T-helper 22 cell (primary cell): ENCODE data around the gene LIMS1.
"Not testable (repeated sequence)": the region's sequence is repeated elsewhere in the genome, so short reads cannot be mapped to it uniquely, and the experiment has no call there.

ENCODE experiments used
- DNase-seq: peaks from one replicate; pipeline ENCODE4 v3.0.0-alpha.2; 2020; ENCODE audit warnings: low read depth

Gene LIMS1

DNA sequence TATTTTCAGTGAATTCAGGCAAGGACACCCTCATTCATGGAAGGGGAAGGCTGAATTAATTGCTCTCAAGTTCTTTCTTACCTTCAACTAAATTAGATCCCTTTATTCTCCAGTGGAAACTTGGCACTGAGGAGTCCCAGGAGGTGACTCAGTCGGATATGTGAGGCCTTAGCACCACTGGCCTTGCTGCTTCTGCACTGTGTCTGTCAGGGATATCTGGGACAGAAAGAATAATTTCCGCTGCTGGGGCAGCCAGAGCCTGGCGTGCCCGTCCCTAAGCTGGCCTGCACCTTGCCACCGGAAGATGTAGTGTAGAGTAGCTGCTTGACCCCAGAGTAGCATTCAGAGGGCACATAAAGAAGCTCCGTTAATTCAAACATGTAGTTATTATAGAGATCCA lies 53.4 kb downstream of the LIMS1 start:
- no peak for DNase-seq

DNA sequence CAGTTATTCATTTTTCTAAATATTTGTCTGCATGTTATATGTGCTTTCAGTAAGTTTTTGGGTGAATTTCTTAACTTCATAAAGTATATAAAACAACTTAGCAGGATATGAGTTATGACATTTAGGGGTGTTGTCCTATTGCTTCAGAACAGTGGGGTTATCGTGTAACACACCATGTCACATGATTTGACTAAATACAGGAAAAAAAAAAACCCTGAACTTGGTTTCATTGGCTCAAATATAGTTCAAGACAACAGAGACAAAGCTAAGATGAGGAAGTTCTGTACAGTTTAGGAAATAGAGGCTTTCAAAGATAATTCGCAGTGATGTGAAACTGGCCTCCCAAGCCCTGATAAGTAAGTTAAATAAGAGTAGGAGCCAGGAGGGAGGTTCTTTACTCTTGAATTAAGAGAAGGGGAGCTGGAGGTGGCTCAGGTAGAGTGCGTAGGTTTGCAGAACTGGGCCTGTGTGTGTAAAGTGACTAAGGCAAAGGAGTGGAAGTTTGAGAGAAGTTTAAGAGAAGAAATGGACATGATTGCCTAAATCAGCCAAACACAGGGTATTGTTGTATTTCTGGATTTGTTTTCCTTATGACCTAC lies 53.9 kb downstream of the LIMS1 start:
- DNase-seq, result no peak

DNA sequence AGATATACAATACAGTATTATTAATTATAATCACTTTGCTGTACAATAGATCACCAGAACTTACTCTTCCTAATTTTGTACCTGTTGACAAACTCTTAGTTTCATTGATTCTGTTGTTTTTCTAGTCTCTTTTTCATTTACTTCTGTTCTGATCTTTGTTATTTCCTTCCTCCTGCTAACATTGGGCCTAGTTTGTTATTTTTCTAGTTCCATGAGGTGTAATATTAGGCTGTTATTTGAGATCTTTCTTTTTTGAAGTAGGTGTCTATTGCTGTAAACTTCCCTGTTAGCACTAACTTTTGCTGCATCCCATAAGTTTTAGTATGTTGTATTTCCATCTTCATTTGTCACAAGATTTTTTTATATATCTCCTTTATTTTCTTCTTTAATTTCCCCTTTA lies 55.1 kb downstream of the LIMS1 start:
- no peak for DNase-seq

DNA sequence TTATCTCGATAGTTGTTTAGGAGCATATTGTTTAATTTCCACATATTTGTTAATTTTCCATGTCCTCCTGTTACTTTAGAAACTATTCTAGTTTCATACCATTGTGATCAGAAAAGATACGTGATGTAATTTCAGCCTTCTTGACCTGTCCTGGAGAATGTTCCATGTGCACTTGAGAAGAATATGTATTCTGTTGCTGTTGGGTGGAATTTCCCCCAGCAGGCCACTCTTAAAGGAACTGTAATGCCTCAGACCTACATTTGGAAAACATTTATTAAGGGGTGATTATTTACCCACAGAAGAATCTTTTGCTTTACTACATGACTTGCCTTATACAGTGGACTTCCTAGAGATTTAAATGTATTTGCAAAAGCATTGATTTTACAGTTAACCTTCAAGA lies 55.5 kb downstream of the LIMS1 start:
- no peak for DNase-seq

DNA sequence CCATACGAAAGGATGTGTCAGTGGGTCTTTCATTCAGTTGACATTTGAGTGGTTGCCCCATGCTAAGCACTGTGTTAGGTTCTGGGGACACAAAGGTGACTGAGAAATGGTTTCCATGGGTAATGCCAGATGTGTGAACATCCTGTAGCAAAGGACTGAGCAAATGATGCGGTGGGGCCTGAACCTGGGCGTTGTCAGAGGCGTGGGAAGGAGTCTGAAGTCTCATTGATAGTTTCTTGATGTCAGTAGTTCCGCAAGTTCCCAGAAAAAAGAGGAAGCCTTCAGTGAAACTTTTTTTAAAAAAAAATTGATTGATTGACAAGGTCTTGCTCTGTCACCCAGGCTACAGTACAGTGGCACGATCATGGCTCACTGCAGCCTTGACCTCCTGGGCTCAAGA lies 56.9 kb downstream of the LIMS1 start:
- no peak for DNase-seq

DNA sequence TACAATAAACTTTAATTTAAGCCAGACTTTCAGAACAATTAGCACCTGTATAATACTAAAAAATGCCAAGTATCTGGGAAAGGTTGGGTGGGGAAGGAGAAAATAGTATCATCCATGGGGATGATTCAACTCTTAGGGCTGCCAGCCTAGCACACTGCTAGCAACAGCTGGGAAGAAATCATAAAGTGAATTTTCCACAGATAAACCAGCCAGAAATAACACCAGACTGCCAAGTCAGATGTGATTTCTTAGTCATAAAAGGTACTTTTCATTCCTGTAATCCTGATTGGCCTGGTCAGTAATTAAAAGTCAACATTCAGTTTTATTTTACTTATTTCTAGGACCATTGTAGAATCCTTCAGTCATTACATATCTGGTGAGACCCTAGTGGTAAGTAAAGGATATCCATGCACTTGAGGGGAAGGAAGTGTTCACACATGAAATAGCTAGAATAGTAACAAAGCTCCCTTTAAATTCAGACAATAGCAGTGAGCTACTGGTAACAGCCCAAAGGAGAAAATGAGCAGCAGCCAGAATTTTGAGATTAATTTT lies 59.4 kb downstream of the LIMS1 start:
- no peak for DNase-seq

DNA sequence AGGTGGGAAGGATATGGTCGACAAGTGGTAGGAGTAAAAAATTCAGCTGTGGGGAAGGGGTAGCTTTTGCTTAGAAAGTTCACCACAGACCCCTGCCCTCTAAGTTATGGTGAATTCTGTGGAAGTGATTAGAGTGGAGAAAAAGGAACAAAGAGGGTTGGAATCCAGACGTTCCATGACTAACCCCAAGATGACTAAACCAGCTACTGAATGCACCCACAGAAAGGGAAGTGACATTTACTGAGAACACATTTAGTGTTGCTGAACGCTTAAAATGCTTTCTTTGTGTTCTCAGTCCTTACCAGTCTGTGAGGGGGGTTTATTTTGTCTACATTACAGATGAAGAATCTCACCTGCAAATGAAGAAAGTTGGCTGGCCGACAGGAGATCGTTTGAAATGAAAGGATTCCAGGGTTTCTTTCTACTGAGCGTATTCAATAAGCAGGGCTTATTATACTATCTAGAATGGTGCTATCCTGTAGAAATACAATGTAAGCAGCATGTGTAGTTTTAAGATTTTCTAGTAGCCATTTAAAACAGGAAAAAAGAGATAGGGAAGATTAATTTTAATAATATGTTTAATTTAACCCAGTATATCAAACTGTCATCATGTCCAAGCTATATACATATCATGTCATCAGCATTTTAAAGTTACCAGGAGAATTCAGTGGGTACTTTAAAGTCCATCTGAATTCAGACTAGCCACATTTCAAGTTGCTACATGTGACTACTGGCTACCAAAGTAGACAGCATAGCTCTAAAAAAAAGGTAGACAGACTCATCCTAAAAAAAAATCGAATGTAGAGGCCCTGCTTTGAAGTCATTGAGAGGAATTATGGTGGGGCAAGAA lies 60.1 kb downstream of the LIMS1 start:
- no peak for DNase-seq

DNA sequence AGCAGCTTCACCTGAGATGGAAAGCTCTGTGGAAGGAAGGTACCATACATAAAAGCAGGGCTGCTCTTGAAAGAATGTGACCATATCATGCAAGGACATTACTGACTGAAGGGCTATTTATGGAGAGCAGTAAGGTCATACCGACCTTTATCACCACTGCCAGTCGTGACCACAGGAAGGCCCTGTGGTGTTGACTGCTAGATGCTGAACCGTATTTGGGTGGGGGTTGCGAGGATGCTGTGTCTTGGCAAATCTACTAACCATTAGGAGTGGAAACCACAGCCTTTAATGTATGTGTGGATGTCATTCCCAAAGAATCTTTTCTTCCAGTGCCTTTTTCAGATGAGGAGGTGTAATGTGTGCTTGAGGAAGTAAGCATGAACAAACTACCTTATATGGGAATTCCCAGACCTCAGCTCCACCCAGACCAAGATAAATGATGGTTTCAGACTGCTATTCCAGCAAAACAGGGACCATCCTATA lies 60.8 kb downstream of the LIMS1 start:
- DNase-seq, result no peak

DNA sequence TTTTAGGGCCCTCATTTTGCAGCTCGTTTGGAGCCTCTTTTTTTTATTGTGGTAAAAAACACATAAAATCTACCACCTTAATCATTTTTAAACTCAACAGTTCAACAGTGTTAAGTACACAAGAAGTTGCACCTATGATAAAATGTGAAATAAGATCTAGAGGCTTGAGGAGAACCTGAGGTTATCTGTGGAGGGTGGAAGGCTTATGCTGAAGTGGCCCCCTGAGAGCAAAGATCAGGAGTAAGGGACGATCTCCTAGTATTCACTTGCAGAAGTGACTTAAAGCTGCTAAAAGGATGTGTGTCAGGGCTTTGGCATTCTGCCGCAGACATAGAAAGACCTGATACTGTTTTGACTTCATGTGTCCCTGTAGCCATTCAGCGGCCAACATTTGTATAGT lies 61.5 kb downstream of the LIMS1 start:
- DNase-seq, result not testable (repeated sequence)

DNA sequence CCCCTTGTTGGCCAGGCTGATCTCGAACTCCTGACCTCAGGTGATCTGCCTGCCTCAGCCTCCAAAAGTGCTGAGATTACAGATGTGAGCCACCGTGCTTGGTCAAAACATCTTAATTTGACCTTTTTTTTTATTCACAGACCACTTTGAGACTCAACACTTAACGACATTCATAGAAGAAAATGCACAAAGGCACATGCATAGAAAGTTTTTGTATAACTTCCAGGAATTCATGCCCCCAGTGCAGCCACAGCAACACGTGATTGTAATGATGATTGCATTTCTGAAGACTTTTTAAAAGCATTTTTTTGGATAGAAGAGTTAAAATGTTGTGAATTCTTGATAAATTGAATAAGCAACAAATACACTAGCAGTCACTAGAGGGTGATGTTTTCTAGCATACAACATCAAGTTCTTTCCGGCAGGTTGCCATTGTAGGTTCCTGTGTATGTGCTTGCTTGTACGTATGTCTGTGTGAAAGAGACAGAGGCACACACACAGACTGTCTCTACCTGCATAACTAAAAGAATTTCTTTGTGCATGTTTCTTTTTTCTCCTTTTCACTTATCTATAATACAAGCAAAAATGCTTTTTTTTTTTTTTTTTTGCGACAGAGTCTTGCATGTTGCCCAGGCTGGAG lies 63.0 kb downstream of the LIMS1 start:
- not testable (repeated sequence) for DNase-seq

DNA sequence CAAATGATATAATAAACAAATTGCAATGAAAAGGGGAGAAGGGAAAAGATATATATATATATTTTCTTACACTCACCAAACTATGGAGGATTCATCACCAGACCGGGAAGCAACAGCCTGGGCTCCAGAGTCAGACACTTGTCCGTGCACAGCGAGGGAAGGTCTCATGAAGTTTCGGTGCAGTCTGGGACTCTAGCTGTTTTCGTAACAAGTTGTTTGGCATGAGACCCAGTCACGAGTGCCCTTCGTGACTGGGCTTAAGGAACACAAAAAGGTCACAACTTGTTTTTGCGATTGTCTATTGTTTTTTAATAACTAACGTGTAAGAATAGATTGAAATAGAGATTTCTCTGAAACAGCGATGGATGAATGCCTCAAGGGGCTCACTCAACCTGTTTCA lies 66.9 kb downstream of the LIMS1 start:
- DNase-seq, result not testable (repeated sequence)

DNA sequence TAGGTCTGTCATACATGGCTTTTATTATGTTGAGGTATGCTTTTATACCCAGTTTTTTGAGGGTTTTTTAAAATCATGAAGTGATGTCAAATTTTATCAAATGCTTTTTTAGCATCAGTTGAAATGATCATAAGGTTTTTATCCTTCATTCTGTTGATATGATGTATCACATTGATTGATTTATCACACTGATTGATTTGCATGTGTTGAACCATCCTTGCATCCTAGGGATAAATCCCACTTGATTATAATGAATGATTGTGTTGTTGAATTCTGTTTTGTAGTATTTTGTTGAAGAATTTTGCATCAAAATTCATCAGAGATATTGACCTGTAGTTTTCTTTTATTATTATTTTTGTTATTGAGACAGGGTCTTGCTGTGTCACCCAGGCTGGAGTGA lies 68.2 kb downstream of the LIMS1 start:
- DNase-seq, result no peak

DNA sequence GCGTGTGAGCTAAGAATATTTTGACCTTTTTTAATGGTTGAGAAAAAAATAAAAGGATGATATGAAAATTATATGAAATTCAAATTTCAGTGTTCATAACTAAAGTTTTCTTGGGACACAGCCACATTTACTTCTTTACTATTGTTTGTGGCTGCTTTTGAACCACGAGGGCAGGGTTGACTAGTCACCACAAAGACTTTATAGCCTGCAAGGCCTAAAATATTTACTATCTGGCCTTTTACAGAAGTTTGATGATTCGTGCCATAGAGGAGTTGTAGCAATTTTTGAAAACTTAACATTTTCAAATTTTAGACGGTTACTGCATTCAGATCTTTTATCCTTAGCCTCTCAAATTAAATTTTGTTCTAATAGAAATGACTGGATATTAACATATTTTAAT lies 69.9 kb downstream of the LIMS1 start:
- no peak for DNase-seq

DNA sequence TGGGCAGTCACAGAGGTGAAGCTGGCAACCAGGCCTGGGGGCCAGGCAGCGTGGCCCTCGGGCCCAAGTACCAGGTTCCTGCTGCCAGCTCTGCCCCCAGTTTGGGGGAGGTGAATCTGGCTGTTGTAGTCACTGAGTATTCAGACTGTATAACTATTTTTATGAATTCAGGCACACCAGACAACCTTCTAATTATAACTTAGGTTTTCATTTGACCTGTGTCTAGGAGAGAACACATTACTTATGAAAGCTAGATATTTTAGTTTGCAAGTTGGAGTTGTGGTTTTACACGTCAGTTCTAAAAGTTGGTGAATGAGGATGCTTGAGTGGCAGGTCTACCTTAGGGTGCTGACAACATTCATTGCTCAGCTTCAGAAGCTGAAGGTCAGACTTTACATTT lies 71.7 kb downstream of the LIMS1 start:
- DNase-seq, result no peak

DNA sequence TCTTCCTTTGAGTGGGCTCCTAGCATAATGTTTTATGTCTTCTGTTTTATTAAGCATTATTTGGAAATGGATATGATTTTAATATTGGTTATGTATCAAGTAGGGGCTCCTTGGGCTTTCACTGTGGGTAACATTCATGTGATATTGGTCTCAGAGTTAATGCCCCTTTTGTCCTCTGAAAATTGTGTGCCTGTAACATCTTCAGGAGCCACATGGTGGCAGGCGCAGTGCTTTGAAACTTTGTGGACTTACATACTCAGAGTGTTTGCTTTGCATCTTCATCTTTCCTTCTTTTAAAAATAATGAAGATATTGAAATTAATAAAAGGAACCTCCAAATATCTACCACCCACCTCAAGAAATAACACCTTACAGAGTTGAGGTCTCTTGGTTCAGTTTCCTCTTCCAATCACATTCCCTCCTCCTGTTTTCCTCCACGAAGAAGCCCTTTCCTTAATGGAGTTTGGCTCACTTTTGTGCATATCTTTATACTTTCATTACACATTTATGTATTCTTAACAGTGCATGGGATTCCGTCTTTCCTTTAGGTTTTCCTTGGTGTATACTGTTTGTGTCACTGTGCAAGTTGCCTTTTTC lies 73.5 kb downstream of the LIMS1 start:
- peak; percentile 20 for DNase-seq

DNA sequence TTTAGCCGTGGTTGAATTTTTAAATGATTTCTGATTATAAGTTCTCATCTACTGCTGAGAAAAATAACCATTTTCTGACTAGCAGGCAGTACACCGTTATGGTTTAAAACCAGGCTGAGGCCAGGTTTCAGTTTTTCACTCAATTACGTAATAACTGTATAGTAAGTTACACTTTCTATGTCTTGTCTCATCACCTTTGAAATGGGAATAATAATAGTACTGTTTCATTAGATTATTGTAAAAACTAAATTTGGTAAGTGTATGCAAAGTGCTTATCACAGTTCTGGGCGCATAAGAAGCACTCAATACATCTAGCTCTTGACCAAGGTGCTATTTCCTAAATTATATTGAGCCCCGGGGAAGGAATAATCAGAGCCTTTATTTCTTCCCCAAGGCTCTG lies 76.8 kb downstream of the LIMS1 start:
- DNase-seq, result no peak

DNA sequence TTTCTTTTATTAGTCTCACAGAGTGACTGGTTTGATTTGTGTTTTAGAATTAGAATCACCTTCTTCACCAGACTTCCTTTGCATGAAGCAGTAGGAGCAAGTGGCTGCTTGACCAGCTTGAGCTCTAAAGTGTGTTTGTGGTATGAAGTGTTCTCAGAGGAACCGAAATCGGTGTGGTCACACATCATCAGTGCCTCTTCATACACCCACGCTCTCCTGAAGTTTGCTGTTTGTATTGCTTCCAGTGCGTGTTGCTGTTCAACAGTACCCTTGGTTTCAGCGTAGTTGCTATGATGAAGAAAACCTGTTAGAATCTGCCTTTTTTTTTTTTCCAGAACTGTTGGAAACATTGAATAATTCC lies 77.9 kb downstream of the LIMS1 start:
- no peak for DNase-seq

DNA sequence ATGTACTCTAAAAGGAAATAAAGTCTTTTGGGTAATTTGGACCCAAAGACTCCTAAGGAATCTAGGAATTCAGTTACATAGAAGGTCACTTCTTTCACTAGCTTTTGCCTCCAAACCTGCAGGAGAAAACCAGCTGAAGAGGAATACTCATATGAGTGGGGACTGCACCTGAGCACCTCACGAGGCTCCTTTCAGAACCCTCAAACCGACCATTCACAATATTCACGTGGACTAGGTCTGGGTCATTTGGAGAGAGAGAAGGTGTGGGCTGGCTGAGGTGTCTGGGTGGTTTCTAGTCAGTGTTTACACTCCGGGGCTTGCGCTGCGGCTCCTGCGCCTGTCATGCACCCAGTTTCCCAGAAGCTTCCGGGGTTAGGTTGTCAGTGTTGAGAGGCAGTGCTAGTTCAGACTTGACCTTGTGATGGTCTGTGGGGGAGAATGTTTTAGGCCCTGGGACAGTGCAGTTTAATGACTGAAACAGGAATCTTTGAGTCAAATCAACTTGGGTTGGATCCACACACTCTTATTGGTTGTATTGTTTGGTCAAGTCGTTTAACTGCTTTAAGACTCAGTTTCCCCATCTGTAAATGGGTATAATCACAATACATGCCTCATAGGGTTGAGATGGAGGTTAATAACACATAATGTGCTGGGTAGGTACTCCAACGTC lies 78.4 kb downstream of the LIMS1 start:
- DNase-seq, result peak; percentile 32

DNA sequence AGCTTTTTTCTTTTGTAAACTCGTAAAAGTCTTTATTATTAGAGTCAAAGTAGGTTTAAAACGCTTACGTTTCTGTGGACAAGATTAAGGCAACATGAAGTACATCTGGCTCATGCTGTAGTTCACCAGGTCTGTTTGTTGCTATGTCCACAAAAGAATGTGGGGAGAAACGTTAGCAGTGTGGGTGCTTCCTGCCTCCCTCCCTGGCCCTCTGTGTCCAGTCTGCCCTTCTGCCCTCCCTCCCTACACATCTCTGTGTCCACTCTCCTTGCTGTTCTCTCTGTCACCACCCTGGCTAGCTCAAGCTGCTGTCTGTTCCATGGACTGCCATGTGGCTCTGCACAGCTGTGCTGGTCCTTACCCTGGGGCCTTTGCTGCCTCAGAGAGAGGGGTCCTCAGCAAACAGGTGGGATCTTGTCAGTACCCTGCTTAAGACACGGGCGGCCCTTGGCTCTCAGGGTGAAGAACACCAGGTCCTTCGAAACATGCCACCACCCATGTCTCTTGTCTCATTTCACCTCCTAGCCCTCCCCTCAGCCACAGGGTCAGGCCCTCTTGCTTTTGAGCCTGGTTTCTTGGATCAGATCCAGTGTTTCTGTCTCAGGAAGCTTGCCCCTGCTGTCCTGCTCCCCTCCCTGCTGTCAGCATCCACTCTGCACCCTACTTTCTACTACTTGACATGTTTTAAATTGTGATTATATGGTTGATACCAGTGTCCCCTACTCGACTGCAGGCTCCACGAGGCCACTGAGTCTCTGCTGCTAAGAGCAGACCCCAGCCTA lies 79.2 kb downstream of the LIMS1 start:
- DNase-seq, result no peak

DNA sequence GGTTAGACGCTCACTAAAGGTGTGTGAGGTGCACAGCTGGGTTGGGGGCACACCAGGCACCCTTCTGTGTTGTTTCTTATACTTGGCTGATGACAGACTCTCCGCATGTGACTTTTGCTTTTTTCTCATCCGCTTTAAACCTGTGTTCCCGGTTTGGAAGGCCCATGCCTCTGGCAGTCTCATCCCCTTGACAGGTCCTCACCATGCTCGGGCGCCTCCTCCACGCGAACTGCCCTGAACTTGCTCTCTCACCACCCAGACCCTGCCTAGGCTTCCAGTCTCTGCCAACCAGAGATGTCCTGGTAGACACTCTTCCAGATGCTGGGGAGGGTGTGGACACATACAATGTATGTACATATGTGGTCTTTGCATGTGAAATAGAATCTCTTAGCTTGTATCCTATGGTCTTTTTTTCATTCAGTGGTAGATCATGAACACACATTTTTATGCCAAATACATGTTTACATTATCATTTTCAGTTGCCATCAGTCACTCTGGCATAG lies 79.8 kb downstream of the LIMS1 start:
- no peak for DNase-seq

DNA sequence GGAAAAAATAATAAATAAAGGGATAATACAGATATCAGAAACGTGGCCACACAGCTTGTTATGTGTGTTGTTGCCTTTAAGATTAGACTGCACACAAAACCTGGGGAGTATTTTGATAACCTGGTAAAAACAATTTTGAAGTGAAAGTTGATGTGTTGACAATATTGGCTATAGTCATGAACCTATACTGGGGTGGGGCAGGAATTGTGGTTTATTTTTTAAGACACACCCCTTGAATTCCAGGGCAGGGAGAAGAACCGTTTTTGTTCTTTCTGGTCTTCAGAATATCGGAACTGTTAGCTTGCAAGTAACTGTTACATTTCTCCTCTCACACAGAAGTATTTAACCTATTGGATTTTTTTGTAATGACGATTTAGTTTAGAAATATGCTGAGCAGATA lies 80.4 kb downstream of the LIMS1 start:
- no peak for DNase-seq
